Heart left ventricle (tissue), 13 donors: ENCODE data around the gene ANO4.

Experiments used
- CTCF ChIP-seq, 12 donors: fragments of 200-600 bp; sonication (generic) in 4 of 12; IDR thresholded peaks; one replicate each; pipeline versions ENCODE4 v1.5.0 to v1.8.0; 2018 to 2022; ENCODE audit warnings: antibody characterized with exemption in 12 of 12, mild to moderate bottlenecking in 5 of 12
- POLR2A ChIP-seq, 2 donors: fragments of 450-650 bp; IDR thresholded peaks; one replicate each; pipeline ENCODE4 v1.6.1; 2017; ENCODE audit warnings: antibody characterized with exemption in 2 of 2, mild to moderate bottlenecking in 2 of 2, moderate library complexity in 2 of 2
- donor health status: ischemic (EF 13 %, LVEDD 7.1; RV severe dilation, severe dysfunction).
- donor health status: DM: no; HTN: yes; CAD: no.
- donor health status: DM: no; HTN: no; CAD: no.
- donor health status: ischemic (EF 25% LVEDD 6.9; RV normal size, moderate dysfunction).
- donor health status: ischemic (EF 25% LVEDD 5.7; RV mildly dilated, moderate dysfunction).
- donor health status: ischemic (EF 35%, LVEDD 5.7; RV mildly dilated, moderate dysfunction).
- donor health status: nonischemic (EF 11% LVEDD 7.7; RV severe dilation, severe dysfunction).
- donor health status: DM: yes; HTN: yes; CAD: no.
- donor health status: PGD.
- donor health status: ischemic (EF 29% LVEDD 5.4; RV normal size, mild dysfunction).
- donor health status: nonischemic (EF 23%, LVEDD 6.1; RV moderate dilation, normal function).

GRCh38 chr12:100992194-100992593, 197.6 kb downstream of the ANO4 start:
- TF ChIP-seq CTCF (IDR thresholded peaks at IDR 0.05) = no peak
- TF ChIP-seq POLR2A (IDR thresholded peaks at IDR 0.05) = no peak
